NCI-H2196 treated with DMSO at 0.1 percent for 48 hours (cell line): Measurements from ENCODE around the gene ZNF860.
"Not testable (repeated sequence)": the region's sequence is repeated elsewhere in the genome, so short reads cannot be mapped to it uniquely, and the experiment has no call there.

Experiments used
- DNase-seq: peaks from one replicate; lab custom pipeline; 2025; ENCODE audit not compliant: unreplicated experiment; lab: John Stamatoyannopoulos, UW

Gene ZNF860

DNA sequence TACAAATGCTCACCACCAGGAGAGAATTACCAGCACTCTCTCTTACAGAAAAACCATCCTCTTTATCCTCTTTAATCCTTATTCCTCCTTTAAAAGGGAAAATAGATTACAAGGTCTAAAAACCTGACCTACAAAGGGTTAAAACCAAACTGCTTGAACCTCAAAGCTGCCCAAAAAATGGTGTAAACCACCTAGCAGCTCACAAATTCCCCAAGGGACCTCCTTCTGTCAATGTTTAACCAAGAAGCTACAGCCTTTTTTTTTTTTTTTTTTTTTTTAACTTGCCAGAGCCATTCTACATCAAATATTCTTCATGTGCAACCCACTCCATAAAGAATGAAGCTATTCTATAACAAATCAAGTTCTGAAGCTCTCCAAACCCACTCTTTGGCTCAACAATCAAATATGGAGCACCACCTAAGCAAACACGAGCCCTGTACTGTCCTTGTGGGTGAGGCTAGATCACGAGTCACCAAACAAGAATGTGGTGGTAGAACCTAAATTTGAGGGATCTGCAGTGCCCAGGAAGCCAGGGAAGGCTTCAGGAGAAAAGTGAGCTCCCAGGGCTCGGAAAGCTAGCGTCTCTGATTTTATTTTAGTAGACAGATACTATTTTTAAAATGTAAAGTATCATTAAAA lies 20.6 kb upstream of the ZNF860 start:
- no peak for DNase-seq

GRCh38 chr3:31962801-31963205 lies 18.7 kb upstream of the ZNF860 start:
- no peak for DNase-seq

DNA sequence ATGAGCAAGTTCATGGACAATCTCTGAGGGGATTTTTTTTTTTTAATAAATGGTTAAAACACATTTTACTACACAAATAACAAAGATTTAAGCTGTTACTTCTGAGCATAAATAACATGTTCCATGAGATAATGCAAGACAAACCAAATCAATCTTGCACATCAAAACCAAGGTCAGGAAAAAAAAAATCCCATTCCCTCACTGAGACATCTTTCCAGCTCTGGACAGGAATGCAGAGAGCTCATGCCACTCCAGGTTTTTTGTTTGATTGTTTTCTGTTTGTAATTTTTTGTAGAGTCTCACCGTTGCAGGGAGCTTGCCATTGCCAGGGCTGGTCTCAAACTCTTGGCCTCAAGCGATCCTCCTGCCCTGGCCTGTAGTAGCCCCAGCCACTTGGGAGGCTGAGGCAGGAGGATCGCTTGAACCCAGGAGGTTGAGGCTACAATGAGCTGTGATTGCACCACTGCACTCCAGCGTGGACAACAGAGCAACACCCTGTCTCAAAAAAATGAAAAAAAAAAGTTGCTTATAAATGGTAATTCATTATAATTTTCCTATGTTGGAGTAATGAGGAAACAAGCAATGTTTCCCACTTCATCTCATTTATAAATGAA lies 14.5 kb upstream of the ZNF860 start:
- no peak for DNase-seq

DNA sequence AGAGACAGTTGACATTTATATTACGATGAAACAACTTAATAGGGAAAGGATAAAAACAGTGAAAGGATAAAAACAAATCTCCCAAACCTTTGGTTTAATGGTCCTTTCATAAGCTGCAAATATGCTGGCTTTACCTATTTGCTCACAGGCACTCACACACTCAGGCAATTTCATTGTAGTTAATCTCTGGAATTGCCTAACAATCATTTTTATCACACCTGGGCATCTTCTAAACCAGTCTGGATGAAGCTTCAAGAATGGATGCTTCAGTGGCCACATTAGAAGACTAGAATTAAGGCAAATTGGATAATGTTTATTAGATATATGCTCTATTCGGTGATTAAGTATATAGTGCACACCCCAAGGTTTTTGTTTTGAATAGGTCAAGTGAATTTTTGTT lies 14.0 kb upstream of the ZNF860 start:
- DNase-seq = no peak

DNA sequence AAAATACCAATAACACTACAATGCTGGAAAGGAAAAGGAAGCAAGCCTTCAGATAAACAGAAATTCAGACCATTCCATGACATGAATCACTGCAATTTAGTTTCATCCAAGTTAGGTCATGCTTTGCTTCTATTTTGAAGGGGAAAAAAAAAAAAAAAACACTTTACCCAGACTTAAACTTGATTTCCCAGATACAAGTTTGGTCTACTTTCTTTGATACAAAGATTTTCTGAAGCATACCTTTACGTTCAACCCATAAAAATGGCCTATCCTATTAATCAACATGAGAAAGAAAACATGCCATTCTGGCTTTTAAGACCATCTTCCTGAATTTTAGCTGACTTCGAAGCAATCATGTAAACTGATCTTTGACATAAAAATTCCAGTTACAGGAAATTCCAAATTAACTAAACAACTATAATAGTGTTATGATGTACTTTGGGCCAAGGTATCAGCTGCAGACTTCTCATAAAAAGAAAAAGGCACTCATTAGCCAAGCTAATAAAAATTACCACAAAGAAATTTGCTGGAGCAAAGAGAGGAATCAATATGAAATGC lies 13.1 kb upstream of the ZNF860 start:
- no peak for DNase-seq

- DNase-seq = no peak
Measured at GRCh38 chr3:31968927-31969418, 12.6 kb upstream of the ZNF860 start.

- DNase-seq = no peak
Measured at GRCh38 chr3:31971607-31972006, 9.9 kb upstream of the ZNF860 start.

GRCh38 chr3:31973081-31973480 lies 8.5 kb upstream of the ZNF860 start:
- no peak for DNase-seq

- no peak for DNase-seq
Measured at GRCh38 chr3:31973837-31974236, 7.7 kb upstream of the ZNF860 start.

GRCh38 chr3:31974471-31974870 lies 7.1 kb upstream of the ZNF860 start:
- DNase-seq = no peak

DNA sequence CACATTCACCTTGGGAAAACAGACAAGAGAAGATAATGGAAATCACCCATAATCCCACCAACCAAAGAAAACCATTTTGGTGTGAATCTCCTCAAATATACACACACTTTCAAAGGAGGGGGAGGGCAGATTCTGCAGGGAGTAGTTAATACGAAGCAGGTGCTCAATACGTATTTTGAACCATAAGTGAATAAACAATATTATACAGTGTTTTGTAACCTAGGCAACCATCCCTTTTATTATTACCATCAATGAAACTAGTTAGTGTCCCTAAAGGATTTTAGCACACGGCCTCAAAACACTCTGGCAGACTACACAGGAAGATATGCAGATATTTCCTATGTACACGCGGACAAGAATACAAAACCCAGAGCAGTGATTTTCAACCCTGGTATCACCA lies 6.6 kb upstream of the ZNF860 start:
- no peak for DNase-seq

- DNase-seq = no peak
Measured at GRCh38 chr3:31976302-31976701, 5.2 kb upstream of the ZNF860 start.

DNA sequence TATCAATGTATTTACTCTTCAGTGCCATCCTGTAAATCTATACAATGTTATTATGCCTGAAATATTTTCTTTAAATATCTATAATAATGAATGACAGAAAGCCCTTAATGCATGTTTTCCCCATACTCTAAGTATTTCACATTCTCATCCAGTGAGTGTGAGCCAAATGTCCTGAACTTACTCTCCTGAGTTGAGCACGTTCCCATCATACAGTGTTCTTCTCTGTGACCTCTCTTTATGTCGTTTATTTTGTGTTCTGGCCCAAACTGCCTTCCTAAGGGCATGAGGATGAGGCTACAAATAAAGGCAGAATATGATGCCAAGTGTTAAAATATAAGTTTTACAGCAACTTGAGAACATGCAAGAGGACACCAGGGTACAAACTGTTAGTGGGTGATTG lies 3.8 kb upstream of the ZNF860 start:
- DNase-seq = no peak

DNA sequence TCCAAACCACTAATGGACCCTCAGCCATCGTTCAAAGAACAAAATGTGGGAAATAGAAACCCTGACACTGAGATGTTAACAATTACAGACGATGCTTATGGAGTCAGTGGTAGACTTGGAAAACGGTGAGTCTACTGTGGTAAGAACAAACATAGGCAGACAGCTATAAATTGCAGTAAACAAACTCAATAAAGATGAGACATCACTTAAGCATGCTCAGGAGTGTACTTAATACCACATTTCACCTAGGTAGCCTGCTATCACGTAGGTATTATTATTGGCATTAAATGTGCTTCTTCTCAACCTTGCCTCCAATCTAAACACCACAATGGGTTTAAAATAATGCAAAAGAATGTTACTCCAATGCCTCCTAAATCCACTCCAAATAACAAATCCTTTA lies 3.0 kb upstream of the ZNF860 start:
- no peak for DNase-seq

GRCh38 chr3:31979001-31979697 lies 2.4 kb upstream of the ZNF860 start:
- DNase-seq = no peak

DNA sequence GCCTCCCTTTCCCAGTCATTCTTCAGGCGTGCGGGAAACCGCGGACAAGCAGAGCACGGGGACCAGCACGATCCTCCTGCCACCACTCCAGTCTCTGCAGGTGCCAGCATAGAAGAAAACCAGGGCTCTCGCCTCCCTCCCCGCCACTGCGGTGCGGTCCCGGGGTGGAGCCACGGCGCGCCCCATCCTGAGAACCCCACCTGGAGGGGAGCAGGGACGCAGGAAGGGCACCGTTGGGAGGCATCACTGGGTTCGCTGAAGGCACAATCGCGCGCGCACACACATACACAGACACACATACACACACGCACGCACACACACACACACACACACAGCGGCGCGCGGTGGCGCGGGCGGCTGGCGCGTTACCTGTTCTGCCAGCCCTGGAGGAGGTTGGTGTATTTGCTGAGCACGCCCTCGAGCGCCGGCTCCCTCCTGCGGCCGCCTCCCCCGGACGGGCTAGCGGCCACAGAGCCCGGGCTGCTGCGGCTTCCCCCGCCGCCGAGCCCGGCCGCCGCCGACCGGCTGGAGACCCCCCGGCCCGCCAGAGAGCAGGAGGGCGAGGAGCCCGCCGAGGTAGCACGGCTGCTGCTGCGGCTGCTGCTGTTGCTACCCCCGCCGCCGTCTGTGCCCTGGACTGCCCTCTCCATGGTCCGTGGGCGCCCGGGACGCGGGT lies 882 bp upstream of the ZNF860 start:
- DNase-seq = no peak

DNA sequence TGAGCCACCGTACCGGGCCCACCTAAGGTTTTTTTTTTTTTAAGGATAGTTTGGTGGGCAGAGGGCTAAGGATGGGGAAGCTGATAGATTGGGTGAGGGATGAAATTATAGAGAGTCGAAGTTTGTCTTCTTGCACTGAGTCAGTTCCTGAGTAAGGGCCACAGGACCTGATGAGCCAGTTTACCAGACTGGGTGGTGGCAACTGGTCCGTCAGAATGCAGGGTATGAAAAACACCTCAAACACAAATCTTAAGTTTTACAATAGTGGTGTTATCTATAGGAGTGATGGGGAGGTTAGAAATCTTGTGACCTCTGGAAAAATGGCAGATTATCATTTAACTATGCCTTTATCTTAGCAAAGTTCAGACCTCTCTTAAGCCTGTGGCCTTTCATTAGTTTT lies 2.8 kb downstream of the ZNF860 start:
- no peak for DNase-seq

DNA sequence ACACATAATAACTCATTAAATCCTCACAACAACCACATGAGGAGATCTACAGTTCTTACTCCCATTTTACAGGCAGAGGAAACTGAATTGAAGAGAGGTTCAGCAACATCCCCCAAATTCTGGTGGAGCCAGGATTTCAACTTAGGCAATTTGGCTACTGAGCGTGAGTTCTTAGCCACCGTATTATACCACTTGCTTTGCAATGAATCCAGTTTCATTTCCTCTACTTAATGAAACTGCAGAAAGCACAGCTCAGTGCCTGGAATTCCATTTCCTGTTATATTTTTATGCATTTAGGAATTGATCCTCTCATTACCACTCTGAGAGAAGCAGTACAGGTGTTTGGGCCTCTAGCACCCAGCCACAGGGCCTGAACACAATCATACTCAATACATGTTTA lies 4.3 kb downstream of the ZNF860 start:
- DNase-seq = no peak

DNA sequence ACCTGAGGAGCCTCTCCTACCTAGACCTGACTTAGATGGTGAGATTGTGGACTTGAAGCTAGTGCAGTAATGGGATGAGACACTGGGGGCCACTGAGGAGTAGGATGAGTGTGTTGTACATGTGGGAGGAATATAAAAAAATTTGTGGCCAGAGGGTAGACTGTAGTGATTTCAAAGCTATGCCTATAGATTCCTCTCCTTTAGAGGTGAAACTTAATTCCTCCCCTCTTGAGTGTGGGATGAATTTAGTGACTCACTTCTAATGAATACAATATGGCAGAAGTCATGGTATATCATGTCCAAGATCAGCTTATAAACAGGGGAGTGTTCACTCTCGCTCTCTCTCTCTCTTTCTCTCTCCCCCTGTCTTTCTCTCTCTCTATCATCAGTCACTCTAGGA lies 6.7 kb downstream of the ZNF860 start:
- no peak for DNase-seq

GRCh38 chr3:31992995-31993394 lies 11.4 kb downstream of the ZNF860 start:
- DNase-seq = not testable (repeated sequence)

DNA sequence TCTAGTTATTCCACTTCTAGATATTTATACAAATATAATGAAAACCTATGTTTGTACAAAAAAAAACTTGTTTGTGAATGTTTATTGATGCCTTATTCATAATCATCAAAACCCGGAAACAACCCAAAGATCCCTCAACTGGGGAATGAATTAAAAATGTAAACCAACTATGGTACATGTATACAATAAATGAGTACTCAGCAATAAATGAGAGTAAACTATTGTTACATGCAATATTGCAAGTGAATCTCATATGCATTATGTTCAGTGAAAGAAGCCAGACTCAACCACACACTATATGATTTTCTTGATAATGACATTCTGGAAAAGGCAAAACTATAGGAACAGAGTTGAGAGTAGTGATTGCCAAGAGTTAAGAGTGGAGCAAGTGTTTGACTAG lies 12.3 kb downstream of the ZNF860 start:
- no peak for DNase-seq

DNA sequence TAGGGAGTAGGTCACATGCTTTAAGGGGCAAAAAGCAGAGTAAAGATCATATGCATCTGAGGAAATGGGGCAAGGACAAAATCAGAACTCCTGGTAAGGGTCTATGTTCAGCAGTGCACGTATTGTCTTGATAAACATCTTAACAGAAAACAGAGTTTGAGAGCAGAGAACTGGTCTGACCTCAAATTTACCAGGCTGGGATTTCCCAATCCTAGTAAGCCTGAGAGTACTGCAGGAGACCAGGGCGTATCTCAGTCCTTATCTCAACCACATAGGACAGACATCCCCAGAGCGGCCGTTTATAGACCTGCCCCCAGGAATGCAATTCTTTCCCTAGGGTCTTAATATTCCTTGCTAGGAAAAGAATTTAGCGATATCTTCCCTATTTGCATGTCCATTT lies 13.5 kb downstream of the ZNF860 start:
- not testable (repeated sequence) for DNase-seq
